K562 (cell line): ENCODE results near the gene ZCCHC24. TPM values are rescaled to one million over a fixed set of nuclear protein-coding genes. Genes with fewer than 3 reads are reported as not detected.
A peak's percentile ranks its signal among the peaks of the same experiment; 100 is the strongest.

ENCODE experiments used
- DPF2 ChIP-seq: fragments of 450-650 bp; IDR thresholded peaks from 2 replicates; pipeline ENCODE4 v1.6.1; 2016
- HDAC8 ChIP-seq: fragments of 450-650 bp; IDR thresholded peaks from 2 replicates; pipeline ENCODE4 v1.6.1; 2016; ENCODE audit warnings: mild to moderate bottlenecking, missing genetic modification characterization, moderate library complexity, missing compliant biosample characterization
- KDM5B ChIP-seq: fragments of 200-600 bp; sonication (generic); IDR thresholded peaks from 2 replicates; pipeline ENCODE4 v1.6.1; 2012; ENCODE audit warnings: low read depth, mild to moderate bottlenecking, moderate library complexity, low read length, control low read depth, inconsistent platforms; ENCODE audit not compliant: insufficient replicate concordance
- PCBP1 ChIP-seq: fragments of 200-400 bp; formaldehyde crosslinking; IDR thresholded peaks from 2 replicates; pipeline ENCODE4 v1.6.1; 2018; ENCODE audit warnings: mild to moderate bottlenecking, low read depth, low read length; ENCODE audit not compliant: poor library complexity, severe bottlenecking
- PML ChIP-seq: IDR thresholded peaks from 2 replicates; pipeline ENCODE4 v1.6.1; 2012; ENCODE audit warnings: low read length, inconsistent platforms
- SIN3A ChIP-seq, 2 experiments: fragments of 150-350 bp in 1 of 2; IDR thresholded peaks; 2 replicates each; pipeline ENCODE4 v1.6.1; 2011 to 2016; ENCODE audit warnings: borderline replicate concordance in 2 of 2, low read depth in 2 of 2, low read length in 2 of 2, mild to moderate bottlenecking in 2 of 2, moderate library complexity in 2 of 2; ENCODE audit not compliant: control insufficient read depth in 1 of 2
- TRIM25 ChIP-seq: fragments of 450-650 bp; IDR thresholded peaks from 2 replicates; pipeline ENCODE4 v1.7.0; 2016; ENCODE audit warnings: borderline replicate concordance
- ZFX ChIP-seq: sonication (generic); formaldehyde crosslinking; IDR thresholded peaks from 2 replicates; pipeline ENCODE4 v1.8.0; 2022; ENCODE audit warnings: mild to moderate bottlenecking, missing genetic modification reagents, moderate library complexity
- ZNF124 ChIP-seq: sonication (generic); formaldehyde crosslinking; IDR thresholded peaks from 2 replicates; pipeline ENCODE4 v1.8.1; 2022; ENCODE audit warnings: missing genetic modification reagents
- polyA plus RNA-seq, 8 experiments: library from polyadenylated mRNA; depleted of rRNA in 4 of 8; stranded (reverse) in 5 of 8; unstranded in 3 of 8; fragments of >200 nt; fragmentation: Nextera tagmentation in 2 of 8; fragmentation: Illumina TruSeq in 1 of 8; extraction: Ambion mirVana in 2 of 8; extraction: Trizol in 1 of 8; gene quantifications; 2 replicates each; pipeline versions ENCODE4 v1.2.1 to v1.2.3, GENCODE V29; 2011 to 2014; ENCODE audit warnings: inconsistent platforms in 1 of 8, missing spikeins in 1 of 8
- total RNA-seq, 7 experiments: library from RNA; depleted of rRNA in 6 of 7; stranded (reverse); fragments of >200 nt in 6 of 7; fragmentation: Illumina TruSeq in 2 of 7; extraction: Trizol in 2 of 7; gene quantifications; 2 replicates each; pipeline versions ENCODE4 v1.2.1 to v1.2.3, GENCODE V29; 2011 to 2021; ENCODE audit warnings: low replicate concordance in 1 of 7
- TF ChIP-seq, protein P1 (sequence below): fragments of 450-650 bp; formaldehyde crosslinking; IDR thresholded peaks from 2 replicates; pipeline ENCODE4 v1.4.0; 2020; ENCODE audit warnings: mild to moderate bottlenecking, mixed read lengths
- TF ChIP-seq, protein P2 (sequence below): conservative IDR thresholded peaks from 2 replicates; pipeline ENCODE4 v1.6.1; 2011; ENCODE audit warnings: low read depth, mild to moderate bottlenecking, low read length; ENCODE audit not compliant: control insufficient read depth
- TF ChIP-seq, protein P3 (sequence below), 2 experiments: fragments of 450-650 bp; IDR thresholded peaks; 2 replicates each; pipeline ENCODE4 v1.6.1; 2016; ENCODE audit warnings: mild to moderate bottlenecking in 2 of 2, borderline replicate concordance in 1 of 2, low read depth in 1 of 2, moderate library complexity in 1 of 2

The ZCCHC24 gene
- total and polyA plus RNA-seq, 9 of the 15 experiments (the other 6 are each of a cell fraction or from before 2014, with no cell fraction given): 0.84 to 11.0 (median 4.6) TPM

GRCh38 chr10:79387974-79388850 is 57.2 kb downstream of the ZCCHC24 start (continued):
- TF ChIP-seq TRIM25 (no peak), DPF2 (peak; percentile 52; the same call in 1 of the 2 replicates), ZFX (no peak), PCBP1 (no peak), PML (no peak), SIN3A (IDR thresholded peaks at IDR 0.05; ENCODE audit: borderline replicate concordance in 2 of 2, control insufficient read depth in 1 of 2, low read depth in 2 of 2, low read length in 2 of 2) (no peak), ZNF124 (CRISPR knock-in tag) (no peak), HDAC8 (no peak), KDM5B (no peak)
- TF ChIP-seq, protein P1, sequence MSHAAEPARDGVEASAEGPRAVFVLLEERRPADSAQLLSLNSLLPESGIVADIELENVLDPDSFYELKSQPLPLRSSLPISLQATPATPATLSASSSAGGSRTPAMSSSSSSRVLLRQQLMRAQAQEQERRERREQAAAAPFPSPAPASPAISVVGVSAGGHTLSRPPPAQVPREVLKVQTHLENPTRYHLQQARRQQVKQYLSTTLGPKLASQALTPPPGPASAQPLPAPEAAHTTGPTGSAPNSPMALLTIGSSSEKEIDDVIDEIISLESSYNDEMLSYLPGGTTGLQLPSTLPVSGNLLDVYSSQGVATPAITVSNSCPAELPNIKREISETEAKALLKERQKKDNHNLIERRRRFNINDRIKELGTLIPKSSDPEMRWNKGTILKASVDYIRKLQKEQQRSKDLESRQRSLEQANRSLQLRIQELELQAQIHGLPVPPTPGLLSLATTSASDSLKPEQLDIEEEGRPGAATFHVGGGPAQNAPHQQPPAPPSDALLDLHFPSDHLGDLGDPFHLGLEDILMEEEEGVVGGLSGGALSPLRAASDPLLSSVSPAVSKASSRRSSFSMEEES (CRISPR knock-in tag): no peak
- TF ChIP-seq, protein P2, sequence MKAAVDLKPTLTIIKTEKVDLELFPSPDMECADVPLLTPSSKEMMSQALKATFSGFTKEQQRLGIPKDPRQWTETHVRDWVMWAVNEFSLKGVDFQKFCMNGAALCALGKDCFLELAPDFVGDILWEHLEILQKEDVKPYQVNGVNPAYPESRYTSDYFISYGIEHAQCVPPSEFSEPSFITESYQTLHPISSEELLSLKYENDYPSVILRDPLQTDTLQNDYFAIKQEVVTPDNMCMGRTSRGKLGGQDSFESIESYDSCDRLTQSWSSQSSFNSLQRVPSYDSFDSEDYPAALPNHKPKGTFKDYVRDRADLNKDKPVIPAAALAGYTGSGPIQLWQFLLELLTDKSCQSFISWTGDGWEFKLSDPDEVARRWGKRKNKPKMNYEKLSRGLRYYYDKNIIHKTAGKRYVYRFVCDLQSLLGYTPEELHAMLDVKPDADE: 0 out of 2 replicates have a peak, but pooled peaks have one; percentile 25
- TF ChIP-seq, protein P3, sequence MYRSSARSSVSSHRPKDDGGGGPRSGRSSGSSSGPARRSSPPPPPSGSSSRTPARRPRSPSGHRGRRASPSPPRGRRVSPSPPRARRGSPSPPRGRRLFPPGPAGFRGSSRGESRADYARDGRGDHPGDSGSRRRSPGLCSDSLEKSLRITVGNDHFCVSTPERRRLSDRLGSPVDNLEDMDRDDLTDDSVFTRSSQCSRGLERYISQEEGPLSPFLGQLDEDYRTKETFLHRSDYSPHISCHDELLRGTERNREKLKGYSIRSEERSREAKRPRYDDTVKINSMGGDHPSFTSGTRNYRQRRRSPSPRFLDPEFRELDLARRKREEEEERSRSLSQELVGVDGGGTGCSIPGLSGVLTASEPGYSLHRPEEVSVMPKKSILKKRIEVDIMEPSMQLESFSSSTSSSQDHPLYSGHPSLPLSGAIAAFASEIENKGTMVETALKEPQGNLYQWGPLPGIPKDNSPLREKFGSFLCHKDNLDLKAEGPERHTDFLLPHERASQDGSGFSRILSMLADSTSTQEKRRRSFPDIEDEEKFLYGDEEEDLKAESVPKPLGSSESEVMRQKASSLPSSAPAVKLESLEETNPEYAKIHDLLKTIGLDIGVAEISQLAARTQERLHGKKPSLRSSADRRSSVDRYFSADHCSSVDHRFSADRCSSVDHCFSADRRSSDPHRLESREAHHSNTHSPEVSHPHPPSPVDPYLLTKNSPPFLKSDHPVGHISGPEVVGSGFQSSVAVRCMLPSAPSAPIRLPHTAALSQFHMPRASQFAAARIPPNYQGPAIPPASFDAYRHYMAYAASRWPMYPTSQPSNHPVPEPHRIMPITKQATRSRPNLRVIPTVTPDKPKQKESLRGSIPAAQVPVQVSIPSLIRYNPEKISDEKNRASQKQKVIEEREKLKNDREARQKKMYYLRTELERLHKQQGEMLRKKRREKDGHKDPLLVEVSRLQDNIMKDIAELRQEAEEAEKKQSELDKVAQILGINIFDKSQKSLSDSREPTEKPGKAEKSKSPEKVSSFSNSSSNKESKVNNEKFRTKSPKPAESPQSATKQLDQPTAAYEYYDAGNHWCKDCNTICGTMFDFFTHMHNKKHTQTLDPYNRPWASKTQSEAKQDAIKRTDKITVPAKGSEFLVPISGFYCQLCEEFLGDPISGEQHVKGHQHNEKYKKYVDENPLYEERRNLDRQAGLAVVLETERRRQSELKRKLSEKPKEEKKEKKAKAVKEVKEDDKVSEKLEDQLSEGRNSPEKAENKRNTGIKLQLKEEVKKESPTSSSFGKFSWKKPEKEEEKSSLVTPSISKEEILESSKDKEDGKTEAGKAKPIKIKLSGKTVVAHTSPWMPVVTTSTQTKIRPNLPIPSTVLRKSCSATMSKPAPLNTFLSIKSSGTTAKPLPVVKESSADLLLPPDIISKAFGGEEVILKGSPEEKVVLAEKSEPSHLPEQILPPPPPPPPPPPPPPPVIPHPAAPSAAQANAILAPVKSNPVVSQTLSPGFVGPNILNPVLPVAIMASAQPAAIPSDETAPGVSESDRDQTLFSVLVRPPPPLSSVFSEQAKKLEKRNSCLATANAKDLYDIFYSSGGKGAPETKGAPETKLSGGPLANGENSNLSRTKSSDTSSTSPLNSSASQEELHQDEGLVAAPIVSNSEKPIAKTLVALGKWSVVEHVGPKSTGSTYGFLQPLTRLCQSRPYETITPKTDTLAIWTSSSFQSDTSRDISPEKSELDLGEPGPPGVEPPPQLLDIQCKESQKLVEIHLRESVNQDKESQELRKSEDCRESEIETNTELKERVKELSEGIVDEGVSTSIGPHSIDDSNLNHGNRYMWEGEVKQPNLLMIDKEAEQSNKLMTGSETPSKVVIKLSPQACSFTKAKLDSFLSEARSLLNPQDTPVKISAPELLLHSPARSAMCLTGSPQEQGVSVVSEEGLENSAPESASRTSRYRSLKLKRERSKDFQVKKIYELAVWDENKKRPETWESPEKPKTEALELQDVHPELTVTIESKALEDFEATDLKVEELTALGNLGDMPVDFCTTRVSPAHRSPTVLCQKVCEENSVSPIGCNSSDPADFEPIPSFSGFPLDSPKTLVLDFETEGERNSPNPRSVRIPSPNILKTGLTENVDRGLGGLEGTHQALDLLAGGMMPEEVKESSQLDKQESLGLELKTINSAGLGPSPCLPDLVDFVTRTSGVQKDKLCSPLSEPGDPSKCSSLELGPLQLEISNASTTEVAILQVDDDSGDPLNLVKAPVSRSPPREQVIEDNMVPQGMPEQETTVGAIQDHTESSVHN (IDR thresholded peaks at IDR 0.05; ENCODE audit: borderline replicate concordance in 1 of 2, low read depth in 1 of 2): no peak
